CD4-positive, alpha-beta T cell treated with Interleukin-17A for 1 hour (primary cell): ENCODE data around the gene RASAL1.

Experiments
- DNase-seq: peaks from one replicate; pipeline ENCODE4 v3.0.0-alpha.2; 2020

RASAL1 gene

DNA sequence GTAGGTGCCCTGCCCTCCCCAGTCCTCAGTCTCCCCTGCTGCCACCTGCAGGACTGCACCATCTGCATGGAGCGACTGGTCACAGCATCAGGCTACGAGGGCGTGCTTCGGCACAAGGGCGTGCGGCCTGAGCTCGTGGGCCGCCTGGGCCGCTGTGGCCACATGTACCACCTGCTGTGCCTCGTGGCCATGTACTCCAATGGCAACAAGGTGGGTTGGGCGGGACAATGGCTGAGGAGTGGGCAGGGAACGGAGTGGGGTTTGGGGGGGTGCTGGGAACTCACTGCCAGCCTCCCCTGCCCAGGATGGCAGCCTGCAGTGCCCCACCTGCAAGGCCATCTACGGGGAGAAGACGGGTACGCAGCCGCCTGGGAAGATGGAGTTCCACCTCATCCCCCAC is 40.8 kb downstream of the RASAL1 start:
- DNase-seq, result no peak

GRCh38 chr12:113093409-113094101 is 42.0 kb downstream of the RASAL1 start:
- no peak for DNase-seq

- no peak for DNase-seq
Measured at GRCh38 chr12:113092607-113093408, 42.8 kb downstream of the RASAL1 start.

DNA sequence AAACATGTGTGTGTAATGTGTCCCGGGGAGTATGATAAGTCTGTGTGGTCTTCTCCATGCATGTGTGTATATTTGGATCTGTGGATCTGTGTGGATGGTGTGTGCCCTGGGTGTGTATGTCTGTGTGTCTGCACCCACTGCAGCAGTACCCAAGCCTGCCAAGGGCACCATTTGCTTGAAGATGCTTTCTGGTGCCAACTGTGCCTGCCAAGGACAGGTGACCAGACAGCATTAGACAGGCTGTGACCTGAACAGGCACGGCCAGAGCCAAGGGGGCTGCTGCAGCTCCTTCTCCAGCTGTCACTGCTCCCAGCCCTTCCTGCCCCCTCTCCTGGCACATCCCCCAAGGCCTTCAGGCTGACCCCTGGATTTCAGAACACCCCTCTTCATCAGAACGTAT is 44.1 kb downstream of the RASAL1 start:
- DNase-seq, result no peak

- no peak for DNase-seq
Measured at GRCh38 chr12:113090740-113091139, 44.8 kb downstream of the RASAL1 start.

- DNase-seq, result no peak
Measured at GRCh38 chr12:113089839-113090238, 45.7 kb downstream of the RASAL1 start.

GRCh38 chr12:113088971-113089756 is 46.4 kb downstream of the RASAL1 start:
- DNase-seq, result peak; percentile 68

DNA sequence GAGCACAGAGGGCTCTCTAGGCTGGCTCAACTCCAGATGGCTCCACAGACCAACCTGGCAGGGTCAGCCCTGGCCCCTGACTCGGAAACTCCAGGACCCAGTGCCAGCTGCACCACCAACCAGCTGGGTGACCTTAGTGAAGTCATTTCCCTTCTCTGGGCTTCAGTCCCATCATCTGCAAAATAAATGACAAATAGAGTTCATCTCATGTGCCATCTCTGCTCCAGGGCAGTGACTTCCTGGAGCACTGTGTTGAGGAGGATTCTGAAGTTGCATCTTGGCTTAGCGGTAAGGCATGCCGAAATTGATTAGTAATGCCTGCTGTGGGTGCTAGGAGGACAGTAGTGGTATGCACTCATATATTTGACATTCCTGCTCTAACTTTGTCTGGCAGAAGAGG is 47.5 kb downstream of the RASAL1 start:
- peak; percentile 12 for DNase-seq

DNA sequence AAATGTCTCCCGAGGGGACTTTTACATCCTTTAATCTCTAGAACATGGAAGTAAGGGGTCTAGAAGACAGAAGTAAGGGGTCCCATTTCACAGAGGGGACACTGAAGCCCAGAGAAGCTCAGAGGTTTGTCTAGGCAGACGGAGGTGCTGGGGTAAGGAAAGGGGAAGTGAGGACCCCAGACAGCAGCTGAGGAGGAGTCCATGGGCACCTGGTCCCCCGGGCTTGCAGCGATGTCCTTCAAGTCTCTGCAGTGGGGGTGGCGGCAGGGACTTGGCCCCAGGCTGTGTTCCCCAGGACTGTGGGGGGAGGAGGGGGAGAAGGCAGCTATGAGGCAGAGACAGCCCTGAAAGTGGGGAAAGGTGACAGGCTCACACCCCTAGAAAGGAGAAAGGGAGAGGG is 48.4 kb downstream of the RASAL1 start:
- no peak for DNase-seq

- peak; percentile 50 for DNase-seq
Measured at GRCh38 chr12:113086249-113087164, 49.1 kb downstream of the RASAL1 start.

DNA sequence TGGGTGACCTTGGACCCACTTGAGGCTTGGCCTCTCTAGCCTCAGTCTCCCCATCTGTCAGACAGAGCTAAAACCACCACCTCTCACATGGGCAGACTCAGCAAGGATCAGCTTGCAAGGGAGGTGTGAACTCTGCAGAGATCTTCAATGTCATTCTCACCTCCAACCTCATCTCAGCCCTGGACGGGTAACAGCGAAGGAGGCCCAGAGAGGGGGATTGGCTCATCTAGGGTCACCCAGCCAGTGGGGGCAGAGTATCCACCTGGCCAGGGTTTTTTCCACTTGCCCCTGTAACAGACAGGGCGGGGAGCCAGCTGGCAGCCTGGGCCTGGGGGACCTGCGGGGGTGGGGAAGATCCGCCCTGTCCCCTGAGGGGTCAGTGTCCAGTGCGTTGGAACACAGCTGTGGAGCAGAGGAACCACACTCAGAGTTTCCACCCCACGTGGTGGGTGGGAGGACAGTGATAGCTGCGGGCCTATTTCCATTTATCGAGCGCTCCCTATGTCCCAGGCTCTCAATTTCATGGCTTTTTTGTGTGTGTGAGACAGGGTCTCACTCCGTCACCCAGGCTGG is 51.6 kb downstream of the RASAL1 start:
- no peak for DNase-seq

DNA sequence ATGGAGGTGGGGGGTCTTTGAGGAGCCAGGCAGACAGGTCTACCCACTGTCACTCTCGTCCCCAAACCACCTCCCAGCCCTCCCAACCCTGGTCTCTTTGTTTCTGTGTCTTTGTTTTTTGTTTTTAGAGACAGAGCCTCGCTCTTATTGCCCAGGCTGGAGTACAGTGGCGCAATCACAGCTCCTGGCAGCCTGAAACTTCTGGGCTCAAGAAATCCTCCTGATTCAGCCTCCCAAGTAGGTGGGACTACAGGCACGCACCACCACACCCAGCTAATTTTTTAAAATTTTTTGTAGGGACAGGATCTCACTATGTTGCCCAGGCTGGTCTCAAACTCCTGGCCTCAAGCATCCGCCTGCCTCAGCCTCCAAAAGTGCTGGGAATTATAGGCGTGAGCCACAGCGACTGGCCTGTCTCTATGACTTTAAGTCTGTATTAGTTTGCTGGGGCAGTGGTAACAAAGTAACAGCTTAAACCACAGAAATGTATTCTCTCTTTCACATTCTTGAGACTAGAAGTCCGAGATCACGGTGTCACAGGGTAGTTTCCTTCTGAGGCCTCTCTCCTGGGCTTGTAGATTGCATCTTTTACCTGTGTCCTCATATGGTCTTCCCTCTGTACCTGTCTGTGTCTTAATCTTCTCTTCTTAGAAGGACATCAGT is 52.9 kb downstream of the RASAL1 start:
- DNase-seq, result no peak

DNA sequence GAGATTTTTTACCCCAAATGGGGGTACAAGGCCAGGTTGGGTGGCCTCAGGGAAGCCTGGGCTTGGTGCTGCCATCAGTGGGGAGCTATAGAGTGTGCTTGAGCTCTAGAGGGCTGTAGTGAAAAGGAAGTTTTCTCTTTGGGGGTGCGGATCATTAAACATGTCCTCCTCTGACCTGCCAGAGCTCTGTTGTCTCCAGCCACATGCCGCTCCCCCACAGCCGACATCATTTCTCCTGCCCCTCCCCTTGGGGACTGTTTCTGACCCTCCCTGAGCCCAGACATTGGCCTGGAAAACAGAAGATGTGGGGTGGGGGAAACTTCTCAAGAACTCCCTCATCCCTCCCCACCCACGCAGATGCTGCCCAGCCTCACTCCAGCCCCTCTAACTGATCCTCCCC is 53.7 kb downstream of the RASAL1 start:
- DNase-seq, result no peak

DNA sequence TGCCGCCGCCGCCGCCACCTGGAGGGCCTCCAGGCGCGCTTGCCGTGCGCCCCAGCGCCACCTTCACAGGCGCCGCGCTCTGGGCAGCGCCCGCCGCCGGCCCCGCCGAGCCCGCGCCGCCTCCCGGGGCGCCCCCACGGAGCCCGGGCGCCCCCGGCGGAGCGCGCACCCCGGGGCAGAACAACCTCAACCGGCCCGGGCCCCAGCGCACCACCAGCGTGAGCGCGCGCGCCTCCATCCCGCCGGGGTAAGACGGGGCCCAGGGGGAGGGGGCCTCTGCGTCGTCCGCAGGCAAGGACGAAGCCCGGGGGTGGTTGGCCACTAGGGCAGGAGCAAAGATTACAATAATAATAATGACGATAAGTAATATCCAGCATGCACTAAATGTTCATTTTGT is 57.7 kb downstream of the RASAL1 start:
- no peak for DNase-seq

GRCh38 chr12:113077057-113077858 is 58.3 kb downstream of the RASAL1 start:
- no peak for DNase-seq

GRCh38 chr12:113075137-113075683 is 60.4 kb downstream of the RASAL1 start:
- DNase-seq, result peak; percentile 17

- no peak for DNase-seq
Measured at GRCh38 chr12:113073586-113073985, 62.0 kb downstream of the RASAL1 start.

DNA sequence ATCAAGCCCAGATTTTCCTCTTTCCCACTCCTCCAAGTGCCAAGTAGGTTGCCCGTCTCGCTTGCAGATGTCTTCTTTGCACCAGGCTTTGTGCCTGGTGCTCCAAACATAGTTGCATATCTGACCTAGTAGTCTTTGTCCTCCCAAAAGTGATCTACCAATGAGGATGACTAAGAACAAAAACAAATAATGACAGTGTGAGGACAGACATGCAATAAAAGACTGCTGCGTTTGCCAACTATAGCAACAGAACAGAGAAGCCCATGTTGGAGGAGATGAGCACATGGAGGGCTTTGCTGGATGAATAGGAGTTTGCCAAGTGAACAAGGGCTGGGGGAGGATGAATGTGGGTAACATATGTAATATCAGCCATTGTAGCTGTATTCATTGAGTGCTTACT is 63.4 kb downstream of the RASAL1 start:
- no peak for DNase-seq

DNA sequence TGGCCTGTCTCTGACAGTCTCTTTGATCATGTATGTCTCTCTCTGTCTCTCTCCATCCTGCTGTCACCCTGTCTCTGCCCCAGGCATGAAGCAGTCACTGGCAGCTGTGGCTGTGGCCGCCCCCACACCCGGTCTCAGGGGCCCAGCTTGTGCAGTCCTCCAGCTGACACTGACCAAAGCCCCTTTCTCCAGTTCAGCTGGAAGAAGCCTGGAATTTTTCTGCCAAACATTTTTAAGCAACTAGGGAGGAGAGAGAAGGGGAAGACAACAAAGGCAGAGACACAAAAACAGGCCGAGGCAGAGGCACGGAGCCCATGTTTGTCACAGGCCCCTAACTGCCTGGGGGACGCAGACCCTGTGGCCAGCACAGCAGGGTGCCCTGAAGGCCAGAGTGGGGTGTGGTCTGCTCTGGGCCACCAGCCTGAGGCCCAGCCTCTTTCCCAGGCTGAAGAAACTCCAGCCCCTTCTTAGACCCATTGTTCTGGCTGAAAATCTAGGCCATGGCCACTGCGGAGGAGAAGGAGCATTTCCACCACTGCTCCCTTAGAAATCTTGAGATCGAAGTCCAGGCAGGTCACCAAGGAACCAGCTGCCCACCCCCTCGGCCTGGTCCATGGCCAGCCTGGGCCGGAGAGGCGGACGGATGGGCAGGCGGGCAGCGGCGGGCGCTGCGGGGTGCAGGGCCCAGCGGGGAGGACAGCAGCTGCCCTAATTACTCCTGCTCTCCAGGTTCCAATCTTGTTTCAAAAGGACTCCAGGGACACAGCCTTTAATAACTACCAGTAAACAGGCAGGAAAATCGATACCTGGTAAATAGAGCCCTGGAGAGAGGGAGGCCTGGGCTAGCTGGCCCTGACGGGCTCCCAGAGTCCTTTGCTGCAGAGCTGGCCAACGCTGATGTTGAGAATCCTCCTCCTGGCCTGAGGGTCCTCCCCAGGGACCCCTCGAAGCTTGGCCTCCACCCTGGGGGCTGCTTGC is 64.1 kb downstream of the RASAL1 start:
- DNase-seq, result no peak
